GM18909 (cell line): ENCODE results near the gene MESP2.

ENCODE experiments used
- ATAC-seq: cut with Tn5 transposase; IDR thresholded peaks from one replicate; pipeline ENCODE4 v1.9.1; 2021; ENCODE audit warnings: mild to moderate bottlenecking; ENCODE audit not compliant: unreplicated experiment, poor library complexity

MESP2 gene

DNA sequence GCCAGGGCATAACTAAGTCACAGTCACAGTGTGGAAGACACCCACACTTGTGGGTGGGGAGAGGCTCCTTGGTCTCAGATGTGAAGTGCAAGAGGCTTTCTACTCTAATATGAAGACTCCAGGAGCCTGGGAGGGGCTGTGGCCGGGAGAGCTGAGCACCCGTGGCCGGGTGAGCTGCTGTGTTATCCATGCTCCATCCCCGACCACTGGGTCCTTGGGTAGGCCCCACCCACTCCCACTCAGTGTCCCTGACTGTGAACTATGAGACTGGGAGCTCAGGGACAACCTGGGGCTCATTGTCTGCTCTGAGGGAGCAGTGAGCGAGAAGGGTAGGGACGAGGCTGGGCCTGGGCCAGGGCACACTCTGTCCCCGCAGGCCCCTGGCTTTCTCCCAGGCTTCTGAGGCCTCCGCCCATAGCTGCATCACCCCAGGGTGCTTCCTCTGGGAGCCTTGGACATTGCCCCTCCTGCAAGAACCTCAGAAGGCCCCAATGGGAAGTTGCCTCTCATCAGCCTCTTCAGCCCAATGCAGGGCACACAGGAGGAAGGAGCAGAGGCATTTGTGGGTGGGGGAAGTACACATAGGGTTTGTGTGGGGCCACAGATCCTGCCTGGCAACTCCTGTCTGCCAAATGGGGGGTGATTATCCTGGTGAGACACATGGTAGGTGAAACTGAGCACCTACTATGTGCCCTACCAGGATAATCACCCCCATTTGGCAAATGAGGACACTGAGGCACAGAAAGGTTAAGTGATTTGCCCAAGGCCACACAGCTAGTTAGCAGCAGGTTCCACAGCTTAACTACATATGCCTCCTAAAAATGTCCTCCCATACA is 36.1 kb downstream of the MESP2 start:
- ATAC-seq, result no peak

DNA sequence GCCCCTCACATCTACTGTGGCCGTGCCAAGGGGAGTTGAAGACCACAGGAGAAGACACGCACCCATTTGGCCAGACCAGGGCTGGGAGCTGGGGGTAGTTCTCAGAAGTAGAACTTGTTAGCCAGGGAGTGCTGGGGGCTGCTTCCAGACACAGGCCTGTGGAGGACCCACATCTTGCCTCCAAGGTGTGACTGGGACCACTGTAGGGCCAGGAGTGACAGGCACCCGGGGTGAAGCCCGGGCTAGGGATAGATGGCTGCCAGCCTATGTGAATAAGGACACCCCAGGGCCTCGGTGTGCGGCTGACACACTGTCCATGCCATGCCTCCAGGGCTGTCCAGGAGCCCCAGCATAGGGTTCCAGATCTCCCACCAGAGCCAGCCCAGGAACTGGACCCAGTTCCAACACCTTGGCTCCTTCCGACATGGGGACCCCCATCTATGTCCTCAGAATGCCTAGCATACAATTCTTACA is 36.8 kb downstream of the MESP2 start:
- ATAC-seq, result no peak

DNA sequence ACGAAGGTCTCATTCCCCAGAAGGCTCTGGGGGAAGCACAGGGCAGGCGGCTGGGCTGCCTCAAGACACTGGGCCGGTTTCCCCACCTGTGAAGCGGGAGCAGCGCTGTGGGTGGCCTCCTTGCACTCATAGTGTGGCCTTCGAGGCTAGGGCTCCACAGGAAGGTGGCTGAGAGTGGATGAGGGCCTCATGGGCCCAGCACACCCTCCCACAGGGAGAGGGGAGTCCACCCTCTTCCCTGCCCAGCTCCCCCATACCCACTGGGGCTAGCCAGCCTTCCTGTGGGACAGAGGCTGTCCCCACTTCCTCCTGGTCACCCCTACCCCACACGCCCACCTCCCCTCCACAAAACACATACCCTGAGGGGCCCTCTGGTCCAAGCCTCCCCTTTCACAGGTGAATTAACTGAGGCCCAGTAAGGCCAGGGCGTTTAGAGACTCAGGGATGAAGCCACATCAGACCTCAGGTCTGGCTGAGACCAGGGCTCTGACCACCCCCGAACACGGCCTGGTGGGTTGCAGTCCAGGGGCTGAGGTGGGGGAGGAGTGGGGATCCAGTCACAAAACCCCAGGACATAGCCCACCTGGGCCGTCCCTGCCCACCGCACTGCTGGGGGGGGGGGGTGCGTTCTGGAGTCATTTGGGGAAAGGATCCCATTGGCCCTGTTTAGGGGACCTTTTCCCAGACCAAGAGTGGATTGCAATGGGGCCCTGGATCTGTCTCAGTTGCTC is 37.4 kb downstream of the MESP2 start:
- ATAC-seq, result no peak

DNA sequence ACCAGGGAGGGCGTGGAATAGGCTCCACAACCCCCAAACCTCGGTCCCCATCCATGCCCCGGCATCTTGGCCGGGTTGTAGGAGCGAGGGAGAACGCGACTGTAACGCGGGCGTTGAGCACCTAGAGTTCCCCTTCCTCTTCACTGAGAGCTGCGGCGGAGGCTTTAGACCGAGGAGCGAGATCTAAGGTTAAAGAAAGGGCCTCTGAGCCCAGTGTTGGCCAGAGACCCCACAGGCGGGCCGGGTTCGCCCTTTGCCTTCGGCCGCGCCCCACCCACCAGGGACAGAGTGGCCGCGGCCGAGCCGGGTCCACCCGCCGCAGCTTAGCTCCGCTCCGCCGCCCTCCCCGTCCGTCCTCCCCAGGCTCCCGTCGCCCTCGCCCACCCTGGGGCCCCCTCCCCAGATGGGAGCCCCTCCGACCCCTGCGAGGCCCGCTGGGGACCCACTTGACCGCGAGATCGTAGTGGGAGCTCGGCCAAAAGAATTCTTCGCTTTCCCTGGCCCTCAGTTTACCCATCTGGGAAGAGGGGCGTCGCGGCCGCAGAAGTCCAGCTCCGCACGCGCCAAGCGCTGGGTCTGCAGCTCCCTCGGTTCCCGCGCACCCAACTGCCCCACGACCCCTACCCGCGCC is 38.1 kb downstream of the MESP2 start:
- ATAC-seq, result no peak

DNA sequence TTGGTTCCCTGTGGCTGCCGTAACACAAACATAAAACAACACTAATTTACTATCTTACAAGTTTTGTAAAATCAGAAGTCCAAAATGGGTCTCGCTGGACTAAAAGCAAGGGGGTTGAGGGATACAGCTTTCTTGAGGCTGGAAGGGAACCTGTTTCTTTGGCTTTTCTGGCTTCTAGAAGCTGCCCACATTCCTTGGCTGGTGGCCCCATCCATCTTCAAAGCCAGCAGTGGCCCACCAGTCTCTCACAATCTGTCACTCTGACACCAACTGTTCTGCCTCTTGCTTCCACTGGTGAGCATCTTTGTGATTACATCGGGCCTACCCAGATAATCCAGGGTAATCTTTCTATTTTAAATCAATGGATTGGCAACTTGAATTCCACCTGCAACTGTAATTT is 39.6 kb downstream of the MESP2 start:
- ATAC-seq, result no peak

DNA sequence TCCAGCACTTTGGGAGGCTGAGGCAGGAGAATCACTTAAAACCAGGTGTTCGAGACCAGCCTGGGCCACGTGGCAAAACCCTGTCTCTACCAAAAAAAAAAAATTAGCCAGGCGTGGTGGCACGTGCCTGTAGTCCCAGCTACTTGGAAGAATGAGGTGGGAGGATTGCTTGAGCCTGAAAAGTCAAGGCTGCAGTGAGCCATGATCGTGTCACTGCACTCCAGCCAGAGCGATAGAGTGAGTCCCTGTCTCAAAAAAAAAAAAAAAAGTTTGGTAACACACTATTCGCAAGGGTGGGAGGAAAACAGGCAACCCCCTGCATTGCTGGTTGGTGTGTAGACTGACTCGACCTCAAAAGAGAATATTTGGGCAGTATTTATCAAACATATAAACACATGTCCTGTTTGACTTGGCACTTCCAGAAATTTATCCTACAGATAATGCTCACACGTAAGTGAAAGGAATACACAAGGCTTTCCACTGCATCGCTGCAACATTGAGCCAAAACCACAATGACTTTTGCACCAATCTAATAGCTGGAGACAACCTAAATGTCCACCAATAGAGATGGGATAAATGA is 41.7 kb downstream of the MESP2 start:
- ATAC-seq, result no peak

DNA sequence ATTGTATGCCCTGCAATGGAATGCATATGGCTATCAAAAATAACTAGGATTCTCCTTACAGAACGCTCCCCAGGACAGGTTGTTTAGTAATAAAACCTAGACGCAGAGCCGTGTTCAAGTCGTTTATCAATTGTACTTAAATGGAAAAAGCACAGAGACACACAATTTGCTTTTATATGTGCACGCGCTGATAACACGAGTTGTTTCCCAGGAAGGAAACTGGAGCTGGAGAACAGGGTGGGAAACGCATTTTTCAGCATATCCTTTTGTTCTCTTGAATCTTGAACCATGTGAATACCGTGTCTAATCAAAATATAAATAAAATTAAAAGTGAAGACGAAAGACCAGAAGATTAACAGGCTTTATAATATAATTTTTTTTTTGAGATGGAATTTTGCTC is 42.2 kb downstream of the MESP2 start:
- no peak for ATAC-seq

DNA sequence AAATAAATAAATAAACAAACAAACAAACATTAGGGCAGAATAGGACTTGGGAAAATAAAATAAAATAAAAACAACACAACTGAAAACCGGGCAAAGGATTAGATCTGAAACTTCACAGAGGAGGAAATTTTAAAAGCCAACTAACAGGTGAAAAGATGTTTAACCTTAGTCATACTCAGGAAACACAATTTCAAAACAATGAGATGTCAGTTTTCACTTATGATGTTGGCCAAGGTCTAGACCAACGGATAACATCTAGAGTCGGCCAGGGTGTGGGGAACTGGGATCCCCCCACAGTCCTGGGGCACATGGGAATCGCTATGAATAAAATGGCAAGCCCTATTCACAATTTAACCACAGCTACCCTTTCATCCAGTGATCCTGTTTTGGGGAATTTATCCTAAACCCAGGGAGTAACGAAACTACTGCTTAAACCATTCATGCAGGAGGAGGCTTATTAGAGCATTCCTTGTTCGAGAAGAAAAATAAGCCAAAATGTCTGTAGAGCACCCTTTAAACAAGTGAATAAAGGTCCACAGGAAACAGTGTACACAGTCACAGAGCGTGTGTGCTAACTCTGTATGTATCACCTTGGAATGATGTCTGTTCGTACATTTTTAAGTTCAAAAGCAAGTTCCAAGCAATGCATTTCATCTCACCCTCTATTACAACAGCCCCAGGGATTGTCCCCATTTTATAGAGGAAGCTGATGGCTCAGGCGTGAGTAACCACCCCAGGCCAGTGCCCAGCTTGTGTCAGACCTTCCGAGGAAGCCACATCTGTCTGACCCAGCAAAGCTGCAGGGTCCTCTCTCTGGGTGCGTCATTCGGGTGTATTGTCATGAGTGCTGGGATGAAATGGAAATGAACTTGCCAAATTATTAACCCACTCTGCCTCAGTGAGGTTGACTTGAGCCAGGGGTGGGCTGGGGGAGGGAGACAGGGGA is 44.8 kb downstream of the MESP2 start:
- ATAC-seq, result no peak

DNA sequence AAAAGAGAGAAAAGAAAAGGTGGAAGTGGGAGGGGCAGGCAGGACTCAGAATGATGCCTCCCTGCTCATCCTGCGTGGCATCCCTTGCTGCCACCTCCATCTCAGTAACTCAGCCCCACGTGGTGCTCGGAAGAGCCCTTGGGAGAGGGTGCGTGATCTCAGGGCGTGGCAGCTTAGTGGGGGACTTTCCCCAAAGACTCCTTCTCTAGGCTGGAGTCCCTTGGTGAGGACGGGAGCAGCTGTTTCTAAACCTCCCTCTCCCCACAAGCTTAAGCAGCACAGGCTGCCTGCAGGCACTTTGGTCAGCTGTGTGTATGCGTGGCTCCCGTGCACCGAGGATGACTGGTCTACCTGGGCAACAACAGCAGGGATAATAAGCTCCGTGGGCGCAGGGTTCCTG is 45.9 kb downstream of the MESP2 start:
- no peak for ATAC-seq

DNA sequence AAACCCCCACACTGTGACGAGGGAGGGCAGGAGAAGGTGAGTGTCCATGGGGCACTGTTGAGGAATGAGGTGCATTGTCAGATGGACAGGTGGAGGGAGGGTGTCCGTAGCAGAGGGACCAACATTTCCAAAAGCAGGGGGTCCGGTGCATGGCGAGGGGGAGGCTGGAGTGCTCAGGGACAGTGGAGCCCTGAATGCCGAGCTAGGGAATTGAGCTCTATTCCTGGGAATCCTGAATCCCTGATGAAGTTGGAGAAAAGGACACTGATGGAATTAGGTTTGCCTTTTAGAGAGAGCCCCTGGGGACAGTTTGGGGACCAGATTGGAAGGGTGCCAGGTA is 46.4 kb downstream of the MESP2 start:
- ATAC-seq, result no peak

DNA sequence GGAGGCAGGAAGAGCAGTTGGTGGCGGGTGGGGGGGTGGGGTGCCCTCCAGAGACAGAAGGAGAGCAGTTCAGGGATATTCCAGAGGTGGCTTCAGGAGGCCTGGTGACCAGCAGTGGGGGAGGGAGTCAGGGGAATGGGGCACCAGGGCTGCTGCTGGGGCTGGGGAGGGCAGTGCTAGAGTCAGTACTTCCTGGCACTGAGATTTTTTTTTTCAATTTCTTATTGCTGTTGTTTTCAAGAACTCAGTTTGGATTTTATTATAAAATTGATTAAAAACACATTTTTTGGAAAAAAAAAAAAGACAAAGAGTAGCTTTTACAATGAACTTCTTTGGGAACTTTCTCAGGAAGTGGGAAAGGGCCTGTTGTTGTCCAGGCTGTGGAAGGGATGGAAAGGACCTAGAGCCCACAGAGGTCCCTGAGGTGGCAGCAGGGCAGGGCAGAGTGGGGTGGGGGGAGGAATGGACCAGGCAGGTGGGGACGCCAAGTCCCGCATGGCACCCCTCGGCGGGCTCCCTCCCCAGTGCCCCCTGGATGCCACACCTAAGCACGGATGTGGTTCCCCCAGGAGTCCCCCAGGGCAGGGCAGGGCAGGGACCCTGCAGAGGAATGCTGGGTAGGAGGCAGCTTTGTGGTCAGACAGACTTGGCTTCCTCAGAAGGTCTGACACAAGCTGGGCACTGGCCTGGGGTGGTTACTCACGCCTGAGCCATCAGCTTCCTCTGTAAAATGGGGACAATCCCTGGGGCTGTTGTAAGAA is 47.0 kb downstream of the MESP2 start:
- no peak for ATAC-seq

DNA sequence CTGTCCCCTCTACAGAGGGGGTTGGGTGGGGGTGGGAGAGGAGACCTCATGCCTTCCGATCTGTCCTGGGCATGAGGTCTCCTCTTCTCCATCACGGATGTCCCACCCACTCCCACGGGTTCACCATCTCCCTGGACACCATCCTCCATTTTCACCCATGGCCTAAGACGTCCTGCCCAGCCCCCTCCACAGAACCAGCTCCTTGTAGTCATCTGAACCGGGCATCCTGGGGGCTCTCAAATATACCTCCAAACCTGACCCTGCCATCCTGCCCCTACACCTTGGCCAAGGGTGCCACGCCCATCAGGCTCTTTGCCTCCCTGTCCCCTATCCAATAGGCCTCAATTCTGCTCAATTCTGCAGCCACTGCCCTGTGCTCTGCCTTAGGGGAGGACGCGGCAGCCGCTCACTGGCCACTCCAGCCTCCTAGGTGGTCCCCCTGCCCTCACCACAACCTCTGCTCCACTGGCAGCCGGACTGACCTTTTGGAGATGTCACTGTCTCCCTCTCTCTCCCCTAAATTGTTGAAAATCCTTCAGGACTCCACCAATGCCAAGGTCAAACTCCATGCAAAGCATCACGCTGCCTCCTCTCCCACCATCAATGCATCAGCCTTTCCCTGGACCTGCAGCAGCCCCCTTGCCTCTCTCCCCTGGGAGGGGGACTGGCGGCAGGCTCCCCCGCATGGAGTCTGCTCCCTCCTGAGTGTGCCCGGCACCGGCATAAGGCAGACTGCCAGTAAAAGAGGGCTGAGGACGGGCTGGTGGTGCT is 47.9 kb downstream of the MESP2 start:
- ATAC-seq, result no peak

DNA sequence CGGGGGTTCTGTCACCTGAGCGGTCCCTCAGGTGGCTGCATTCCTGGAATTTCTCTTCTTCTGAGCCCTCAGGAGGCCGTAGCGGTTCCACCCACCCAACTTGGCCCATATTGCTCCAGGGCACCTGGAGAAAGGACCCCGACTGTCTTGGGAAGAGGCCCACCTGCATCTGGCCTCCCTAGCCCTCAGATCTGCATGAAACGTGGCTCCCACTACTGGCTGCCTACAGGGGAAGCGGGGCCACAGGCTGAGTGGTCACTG is 48.4 kb downstream of the MESP2 start:
- no peak for ATAC-seq

DNA sequence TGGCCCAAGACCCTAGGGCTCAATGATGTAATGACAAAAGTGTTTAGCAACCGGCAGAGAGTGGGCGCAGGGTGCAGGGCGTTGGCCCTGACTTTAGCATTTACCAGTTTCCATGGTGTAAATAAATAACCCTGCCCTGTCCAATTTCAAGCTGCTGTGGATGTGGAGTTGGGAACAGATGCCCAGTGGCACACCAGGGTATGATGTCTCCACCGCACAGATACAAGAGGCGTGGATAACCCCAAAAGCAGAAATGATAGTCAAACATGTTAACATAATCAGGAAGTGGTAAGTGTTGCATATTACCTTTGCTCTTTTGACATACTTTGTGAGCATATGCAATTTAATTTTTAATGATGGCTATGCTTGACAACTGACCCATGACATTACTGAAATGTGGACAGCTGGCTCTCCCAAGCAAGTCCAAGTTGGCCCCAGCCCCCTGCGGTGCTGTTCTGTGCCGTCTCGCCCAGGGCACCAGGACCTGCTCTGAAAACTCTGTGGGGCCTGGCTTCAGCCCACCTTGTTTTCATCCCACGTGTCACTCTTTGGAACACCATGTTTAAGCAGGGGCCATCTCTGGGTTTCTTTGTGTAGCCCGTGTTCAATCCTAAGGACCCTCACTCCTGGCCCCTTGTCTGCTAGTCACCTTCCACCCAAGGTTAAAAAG is 49.3 kb downstream of the MESP2 start:
- ATAC-seq, result no peak

DNA sequence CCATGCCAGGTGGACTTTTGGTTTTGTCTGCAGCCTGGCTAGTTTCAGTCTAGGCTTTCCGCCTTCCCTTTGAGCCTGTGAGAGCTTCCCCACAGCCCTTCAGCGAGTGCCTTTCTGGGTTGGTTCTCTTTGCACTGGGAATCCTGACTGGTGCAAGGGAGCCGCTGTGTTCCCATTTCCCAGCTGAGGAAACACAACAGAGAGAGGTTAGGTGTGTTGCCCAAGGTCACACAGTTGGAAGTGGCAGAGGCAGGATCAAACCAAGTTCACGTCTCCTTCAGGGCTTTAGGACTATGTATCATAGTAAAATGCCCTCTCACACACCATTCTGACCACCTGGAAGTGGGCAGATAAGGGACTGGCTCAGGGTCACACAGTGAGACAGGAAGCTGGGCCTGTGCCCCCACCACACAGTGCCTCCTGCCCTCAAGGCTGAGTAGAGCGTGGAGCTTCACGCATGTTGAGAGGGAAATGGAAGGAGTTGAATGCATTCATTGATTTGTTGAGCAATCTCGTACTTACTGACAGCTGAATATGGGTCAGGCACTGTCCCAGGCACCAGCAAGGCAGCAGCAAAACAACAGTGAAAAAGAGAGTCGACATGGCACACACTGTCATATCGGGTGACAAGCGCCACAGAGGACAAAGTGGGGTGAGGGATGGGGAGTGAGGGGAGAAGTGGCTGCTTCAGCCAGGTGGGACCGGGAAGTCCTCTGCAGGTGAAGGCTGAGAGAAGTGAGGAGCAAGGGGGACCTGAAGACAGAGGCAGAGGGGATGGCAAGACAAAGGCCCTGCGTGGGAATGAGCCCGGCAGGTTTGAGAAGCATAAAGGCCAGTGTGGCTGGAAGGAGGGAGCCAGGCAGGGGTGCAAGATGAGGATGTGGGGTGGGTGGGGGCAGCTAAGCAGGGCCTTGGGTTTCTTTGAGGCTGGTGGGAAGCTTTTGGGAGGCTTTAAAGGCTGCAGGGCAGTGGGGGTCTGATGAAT is 50.8 kb downstream of the MESP2 start:
- no peak for ATAC-seq

DNA sequence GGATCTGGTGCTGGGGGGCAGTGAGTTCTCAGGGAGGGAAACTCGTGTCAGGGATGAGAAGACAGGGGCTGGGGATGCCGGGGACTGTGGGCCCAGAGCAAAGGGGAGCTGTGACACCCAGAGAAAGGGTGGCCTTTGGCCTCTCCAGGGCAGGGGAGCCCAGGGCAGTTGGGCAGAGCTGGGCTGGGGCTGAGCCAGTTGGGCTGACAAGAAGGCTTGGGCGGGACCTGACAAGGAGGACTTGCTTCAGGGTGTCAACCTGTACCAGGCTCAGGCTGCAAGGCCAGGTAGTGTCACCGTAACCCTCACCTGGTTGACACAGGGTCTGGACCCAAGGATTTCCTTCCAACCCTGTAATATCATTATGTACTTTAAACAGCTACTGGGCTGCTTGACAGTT is 51.7 kb downstream of the MESP2 start:
- ATAC-seq, result no peak
